A549 (cell line): ENCODE data around the gene SMARCA4. TPM values are rescaled to one million over a fixed set of nuclear protein-coding genes. Genes with fewer than 3 reads are reported as not detected.

Experiments
- ATAC-seq, 2 experiments: fragments of 200-7000 bp in 1 of 2; fragments of >200 bp in 1 of 2; cut with Nextera tagmentation in 1 of 2; cut with Tn5 transposase in 1 of 2; 3 replicates each; pipeline versions ENCODE4 v1.8.0 to v1.9.1; 2018 to 2020; ENCODE audit warnings: mild to moderate bottlenecking in 1 of 2, moderate library complexity in 1 of 2
- CTCF ChIA-PET: fragments of 300-600 bp; sonication (Branson Sonifier 250); formaldehyde crosslinking; extraction: SDS; loops from one replicate; lab custom pipeline; 2021; ENCODE audit warnings: antibody characterized with exemption, inconsistent platforms; lab: Yijun Ruan, JAX
- POLR2A ChIA-PET: fragments of 350-600 bp; formaldehyde crosslinking; extraction: SDS; loops from one replicate; lab custom pipeline; 2021; ENCODE audit warnings: antibody characterized with exemption, inconsistent platforms; lab: Yijun Ruan, JAX
- DNase-seq, 2 experiments: peaks; one replicate each; pipeline versions ENCODE4 v3.0.0 to v3.0.0-alpha.2; 2011 to 2016; ENCODE audit warnings: low read depth in 1 of 2, low spot score in 1 of 2
- FAIRE-seq: peaks from 2 replicates; lab custom pipeline; 2011; peaks lifted over from hg19 to GRCh38; lab: Jason Lieb, UNC
- H3K27ac ChIP-seq, 2 experiments: fragments of >200 bp; sonication (Bioruptor Twin); formaldehyde crosslinking; 3 replicates each; pipeline ENCODE4 v1.5.1; 2016 to 2017
- H3K4me1 ChIP-seq: fragments of >200 bp; sonication (Bioruptor Twin); formaldehyde crosslinking; 3 replicates; pipeline ENCODE4 v1.6.1; 2016
- H3K4me2 ChIP-seq: fragments of >200 bp; sonication (Bioruptor Twin); formaldehyde crosslinking; 3 replicates; pipeline ENCODE4 v1.6.1; 2016
- H3K4me3 ChIP-seq: fragments of >200 bp; sonication (Bioruptor Twin); formaldehyde crosslinking; 3 replicates; pipeline ENCODE4 v1.5.1; 2016
- H3K9me3 ChIP-seq: fragments of >200 bp; sonication (Bioruptor Twin); formaldehyde crosslinking; 3 replicates; pipeline ENCODE4 v1.6.1; 2016
- BHLHE40 ChIP-seq: IDR thresholded peaks from 2 replicates; pipeline ENCODE4 v1.6.1; 2012; ENCODE audit warnings: low read depth, low read length, inconsistent platforms
- CBX2 ChIP-seq: fragments of 200-600 bp; sonication (generic); IDR thresholded peaks from 2 replicates; pipeline ENCODE4 v1.6.1; 2016; ENCODE audit warnings: low read depth, mild to moderate bottlenecking, borderline replicate concordance
- CEBPB ChIP-seq, 2 experiments: fragments of >200 bp in 1 of 2; sonication (Bioruptor Twin) in 1 of 2; formaldehyde crosslinking in 1 of 2; IDR thresholded peaks; 2 replicates each; pipeline ENCODE4 v1.6.1; 2012 to 2016
- EHF ChIP-seq: fragments of 250-450 bp; sonication (Bioruptor Pico); IDR thresholded peaks from 2 replicates; pipeline ENCODE4 v1.5.0; 2020; ENCODE audit warnings: mild to moderate bottlenecking
- ESRRA ChIP-seq: fragments of 150-350 bp; IDR thresholded peaks from 2 replicates; pipeline ENCODE4 v1.6.1; 2014; ENCODE audit warnings: mild to moderate bottlenecking, low read length, borderline replicate concordance
- FOXS1 ChIP-seq: fragments of 250-450 bp; sonication (Bioruptor Pico); IDR thresholded peaks from 2 replicates; pipeline ENCODE4 v1.5.0; 2020; ENCODE audit warnings: mild to moderate bottlenecking, moderate library complexity
- GATA3 ChIP-seq: IDR thresholded peaks from 2 replicates; pipeline ENCODE4 v1.6.1; 2012; ENCODE audit warnings: borderline replicate concordance
- HEYL ChIP-seq: fragments of 250-450 bp; sonication (Bioruptor Pico); IDR thresholded peaks from 2 replicates; pipeline ENCODE4 v1.8.0; 2021; ENCODE audit warnings: mild to moderate bottlenecking, moderate library complexity
- JUN ChIP-seq, 2 experiments: fragments of >200 bp; sonication (Bioruptor Twin); formaldehyde crosslinking; IDR thresholded peaks; 2 replicates in 1 of 2; 3 replicates in 1 of 2; pipeline ENCODE4 v1.6.1; 2016 to 2017
- KDM1A ChIP-seq: fragments of 200-600 bp; sonication (generic); IDR thresholded peaks from 2 replicates; pipeline ENCODE4 v1.6.1; 2016; ENCODE audit warnings: low read depth, mild to moderate bottlenecking
- KDM5A ChIP-seq: fragments of 200-600 bp; sonication (generic); IDR thresholded peaks from 2 replicates; pipeline ENCODE4 v1.6.1; 2016; ENCODE audit warnings: antibody characterized with exemption, mild to moderate bottlenecking
- MAFK ChIP-seq: fragments of 450-650 bp; IDR thresholded peaks from 2 replicates; pipeline ENCODE4 v1.6.1; 2014; ENCODE audit not compliant: partially characterized antibody
- MAX ChIP-seq: IDR thresholded peaks from 2 replicates; pipeline ENCODE4 v1.6.1; 2012
- MAZ ChIP-seq: fragments of 150-350 bp; IDR thresholded peaks from 2 replicates; pipeline ENCODE4 v1.6.1; 2014; ENCODE audit warnings: antibody characterized with exemption, low read depth, low read length, borderline replicate concordance
- NR3C1 ChIP-seq: fragments of >200 bp; sonication (Bioruptor Twin); formaldehyde crosslinking; IDR thresholded peaks from 3 replicates; pipeline ENCODE4 v1.6.1; 2017
- PHF8 ChIP-seq: fragments of 200-600 bp; sonication (generic); IDR thresholded peaks from 2 replicates; pipeline ENCODE4 v1.6.1; 2016; ENCODE audit warnings: low read depth, mild to moderate bottlenecking, antibody characterized with exemption, moderate library complexity, borderline replicate concordance
- POLR2A ChIP-seq: IDR thresholded peaks from 2 replicates; pipeline ENCODE4 v1.6.1; 2012; ENCODE audit warnings: mild to moderate bottlenecking, low read length
- RARB ChIP-seq: fragments of 250-450 bp; sonication (Bioruptor Pico); IDR thresholded peaks from 2 replicates; pipeline ENCODE4 v1.8.0; 2021; ENCODE audit warnings: mild to moderate bottlenecking, moderate library complexity
- RCOR1 ChIP-seq: fragments of 150-350 bp; IDR thresholded peaks from 2 replicates; pipeline ENCODE4 v1.6.1; 2014; ENCODE audit warnings: antibody characterized with exemption, low read length, low read depth
- RNF2 ChIP-seq: fragments of 200-600 bp; sonication (generic); IDR thresholded peaks from 2 replicates; pipeline ENCODE4 v1.6.1; 2016; ENCODE audit warnings: low read depth, mild to moderate bottlenecking, antibody characterized with exemption, moderate library complexity, borderline replicate concordance
- USF2 ChIP-seq: fragments of 450-650 bp; IDR thresholded peaks from 2 replicates; pipeline ENCODE4 v1.6.1; 2014; ENCODE audit warnings: antibody characterized with exemption
- ZC3H11A ChIP-seq: fragments of 450-650 bp; IDR thresholded peaks from 2 replicates; pipeline ENCODE4 v1.6.1; 2014; ENCODE audit warnings: antibody characterized with exemption, mild to moderate bottlenecking
- ZFP36 ChIP-seq: fragments of 450-650 bp; IDR thresholded peaks from 2 replicates; pipeline ENCODE4 v1.6.1; 2014; ENCODE audit warnings: borderline replicate concordance; ENCODE audit not compliant: partially characterized antibody
- ZNF302 ChIP-seq: fragments of 250-450 bp; sonication (Bioruptor Pico); IDR thresholded peaks from 2 replicates; pipeline ENCODE4 v1.9.0; 2021; ENCODE audit warnings: inconsistent platforms, mild to moderate bottlenecking, moderate library complexity
- ZSCAN20 ChIP-seq: fragments of 250-450 bp; sonication (Bioruptor Pico); IDR thresholded peaks from 2 replicates; pipeline ENCODE4 v1.8.0; 2022; ENCODE audit warnings: mild to moderate bottlenecking, moderate library complexity
- WGBS: methylation state at CpG from one replicate; pipeline ENCODE4 v1.1.6; 2017; ENCODE audit errors: missing lambda C conversion rate; 5-methylcytosine and 5-hydroxymethylcytosine counted together
- polyA plus RNA-seq, 4 experiments: library from polyadenylated mRNA; depleted of rRNA in 3 of 4; stranded (reverse); fragments of >200 nt; fragmentation: RNase III in 1 of 4; extraction: RNeasy Plus Mini Kit Qiagen cat#74134 plus additional on column Dnase treatment in 1 of 4; gene quantifications; 2 replicates in 3 of 4; 3 replicates in 1 of 4; pipeline ENCODE4 v1.2.3, GENCODE V29; 2011 to 2017
- TF ChIP-seq, protein P1 (sequence below): fragments of >200 bp; sonication (Bioruptor Twin); formaldehyde crosslinking; IDR thresholded peaks from 2 replicates; pipeline ENCODE4 v1.6.1; 2016
- TF ChIP-seq, protein P2 (sequence below): fragments of 250-450 bp; sonication (Bioruptor Pico); IDR thresholded peaks from 2 replicates; pipeline ENCODE4 v1.5.0; 2021; ENCODE audit warnings: mild to moderate bottlenecking, moderate library complexity, borderline replicate concordance

Gene SMARCA4
- polyA plus RNA-seq, 2 of the 4 experiments (the other 2 are of a cell fraction) = 8.1 to 11.9 TPM

- 84% methylated on average over 4 of the region's 4 CpGs for WGBS
- H3K4me1 ChIP-seq = 0 out of 3 replicates have a peak, but pooled peaks cover 4% of the 10 kb centered on the region
- TF ChIP-seq BHLHE40 = no peak
- TF ChIP-seq ZSCAN20 (CRISPR knock-in tag) = no peak
- TF ChIP-seq, protein P1, sequence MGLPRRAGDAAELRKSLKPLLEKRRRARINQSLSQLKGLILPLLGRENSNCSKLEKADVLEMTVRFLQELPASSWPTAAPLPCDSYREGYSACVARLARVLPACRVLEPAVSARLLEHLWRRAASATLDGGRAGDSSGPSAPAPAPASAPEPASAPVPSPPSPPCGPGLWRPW = no peak
- no peak for TF ChIP-seq PHF8
- no peak for TF ChIP-seq MAX
- TF ChIP-seq RCOR1 = no peak
- TF ChIP-seq ZFP36 = no peak
- no peak for TF ChIP-seq NR3C1
- no peak for TF ChIP-seq USF2
- TF ChIP-seq GATA3 = no peak
- TF ChIP-seq MAZ = no peak
- TF ChIP-seq ZC3H11A = no peak
- no peak for TF ChIP-seq KDM1A
- TF ChIP-seq, all 56 proteins: peak for 0
- no peak overlapping the region for H3K27ac ChIP-seq
- ChIA-PET CTCF (interaction anchor here (0.9 to 1.4 kb wide), 2 partner anchors 87 to 97 kb away, joined by 3 to 4 read pairs; no protein-coding TSS in a partner anchor), POLR2A (no interaction called here)
- H3K4me2 ChIP-seq = no peak overlapping the region
- ATAC-seq (no peak), FAIRE-seq (no peak), DNase-seq (no peak)
- no peaks in the 10 kb centered on the region for H3K9me3 ChIP-seq
- H3K4me3 ChIP-seq = no peak overlapping the region
These were observed 77.7 kb downstream of the SMARCA4 start for GRCh38 chr19:11038511-11038910.

DNA sequence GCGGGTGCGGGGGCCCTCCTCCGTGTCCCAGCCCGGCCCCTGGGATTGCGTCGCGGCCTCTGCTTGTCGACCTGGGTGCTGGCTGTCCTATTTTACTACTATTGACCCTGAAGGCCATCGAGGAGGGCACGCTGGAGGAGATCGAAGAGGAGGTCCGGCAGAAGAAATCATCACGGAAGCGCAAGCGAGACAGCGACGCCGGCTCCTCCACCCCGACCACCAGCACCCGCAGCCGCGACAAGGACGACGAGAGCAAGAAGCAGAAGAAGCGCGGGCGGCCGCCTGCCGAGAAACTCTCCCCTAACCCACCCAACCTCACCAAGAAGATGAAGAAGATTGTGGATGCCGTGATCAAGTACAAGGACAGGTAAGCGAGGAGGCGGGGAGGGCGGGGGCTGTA is 80.4 kb downstream of the SMARCA4 start:
- ChIA-PET POLR2A (no interaction called here), CTCF (interaction anchor here (1.4 to 1.5 kb wide), 2 partner anchors 13 to 163 kb away, joined by 3 to 4 read pairs; no protein-coding TSS in a partner anchor)
- H3K4me3 ChIP-seq = no peak overlapping the region
- H3K27ac ChIP-seq = no peak overlapping the region
- ATAC-seq (no peak), FAIRE-seq (no peak), DNase-seq (no peak)
- H3K4me1 ChIP-seq = no peaks in the 10 kb centered on the region
- no peak overlapping the region for H3K4me2 ChIP-seq
- WGBS = 98% methylated on average over 22 of the region's 33 CpGs
- no peaks in the 10 kb centered on the region for H3K9me3 ChIP-seq
- TF ChIP-seq CEBPB (IDR thresholded peaks at IDR 0.05) (no peak), RCOR1 (no peak), CBX2 (no peak), ZNF302 (CRISPR knock-in tag) (no peak), ZSCAN20 (CRISPR knock-in tag) (no peak), JUN (IDR thresholded peaks at IDR 0.05) (no peak), MAFK (no peak), EHF (no peak), ESRRA (no peak), KDM5A (no peak), HEYL (CRISPR knock-in tag) (no peak), RNF2 (no peak), POLR2A (no peak), MAZ (no peak), RARB (CRISPR knock-in tag) (no peak), FOXS1 (CRISPR knock-in tag) (no peak)
- TF ChIP-seq, protein P2, sequence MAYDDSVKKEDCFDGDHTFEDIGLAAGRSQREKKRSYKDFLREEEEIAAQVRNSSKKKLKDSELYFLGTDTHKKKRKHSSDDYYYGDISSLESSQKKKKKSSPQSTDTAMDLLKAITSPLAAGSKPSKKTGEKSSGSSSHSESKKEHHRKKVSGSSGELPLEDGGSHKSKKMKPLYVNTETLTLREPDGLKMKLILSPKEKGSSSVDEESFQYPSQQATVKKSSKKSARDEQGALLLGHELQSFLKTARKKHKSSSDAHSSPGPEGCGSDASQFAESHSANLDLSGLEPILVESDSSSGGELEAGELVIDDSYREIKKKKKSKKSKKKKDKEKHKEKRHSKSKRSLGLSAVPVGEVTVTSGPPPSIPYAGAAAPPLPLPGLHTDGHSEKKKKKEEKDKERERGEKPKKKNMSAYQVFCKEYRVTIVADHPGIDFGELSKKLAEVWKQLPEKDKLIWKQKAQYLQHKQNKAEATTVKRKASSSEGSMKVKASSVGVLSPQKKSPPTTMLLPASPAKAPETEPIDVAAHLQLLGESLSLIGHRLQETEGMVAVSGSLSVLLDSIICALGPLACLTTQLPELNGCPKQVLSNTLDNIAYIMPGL (CRISPR knock-in tag) = no peak
